DOHH2 (cell line): ENCODE measurements around the gene MKNK2.

Experiments
- EZH2phosphoT487 ChIP-seq: fragments of 200-600 bp; sonication (generic); IDR thresholded peaks from 2 replicates; pipeline ENCODE4 v1.6.1; 2017; ENCODE audit warnings: borderline replicate concordance, mild to moderate bottlenecking, antibody characterized with exemption, low read length, moderate library complexity, mixed read lengths
- TF ChIP-seq, protein P1 (sequence below): fragments of 200-600 bp; sonication (generic); IDR thresholded peaks from one replicate; pipeline ENCODE4 v1.5.1; 2014; ENCODE audit warnings: antibody characterized with exemption, mild to moderate bottlenecking, low read depth, low read length; ENCODE audit not compliant: poor library complexity, severe bottlenecking

DNA sequence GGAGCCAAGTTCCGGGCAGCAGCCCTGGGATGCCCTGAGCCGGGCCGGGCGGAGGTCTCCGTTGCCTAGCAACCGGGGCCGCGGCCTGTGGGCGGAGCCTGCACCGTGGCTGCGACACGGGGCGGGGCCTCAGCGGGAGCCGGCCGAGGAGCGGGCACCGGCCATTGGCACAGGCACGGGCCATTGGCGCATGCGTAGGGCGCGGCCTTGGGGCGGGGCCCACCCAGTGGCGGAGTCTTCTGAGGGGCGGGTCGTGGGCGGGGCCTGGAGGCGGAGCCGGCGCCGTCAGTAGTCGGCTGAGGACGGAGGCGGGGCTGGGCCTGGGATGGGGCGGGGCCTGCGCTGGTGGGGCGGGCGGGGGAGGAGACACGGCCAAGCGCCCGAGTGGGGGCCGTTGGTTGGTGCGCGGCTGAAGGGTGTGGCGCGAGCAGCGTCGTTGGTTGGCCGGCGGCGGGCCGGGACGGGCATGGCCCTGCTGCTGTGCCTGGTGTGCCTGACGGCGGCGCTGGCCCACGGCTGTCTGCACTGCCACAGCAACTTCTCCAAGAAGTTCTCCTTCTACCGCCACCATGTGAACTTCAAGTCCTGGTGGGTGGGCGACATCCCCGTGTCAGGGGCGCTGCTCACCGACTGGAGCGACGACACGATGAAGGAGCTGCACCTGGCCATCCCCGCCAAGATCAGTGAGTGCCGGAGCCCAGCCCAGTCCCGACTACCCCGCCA, 45.6 kb upstream of the MKNK2 start, which contains the start of gene IZUMO4:
- TF ChIP-seq, protein P1, sequence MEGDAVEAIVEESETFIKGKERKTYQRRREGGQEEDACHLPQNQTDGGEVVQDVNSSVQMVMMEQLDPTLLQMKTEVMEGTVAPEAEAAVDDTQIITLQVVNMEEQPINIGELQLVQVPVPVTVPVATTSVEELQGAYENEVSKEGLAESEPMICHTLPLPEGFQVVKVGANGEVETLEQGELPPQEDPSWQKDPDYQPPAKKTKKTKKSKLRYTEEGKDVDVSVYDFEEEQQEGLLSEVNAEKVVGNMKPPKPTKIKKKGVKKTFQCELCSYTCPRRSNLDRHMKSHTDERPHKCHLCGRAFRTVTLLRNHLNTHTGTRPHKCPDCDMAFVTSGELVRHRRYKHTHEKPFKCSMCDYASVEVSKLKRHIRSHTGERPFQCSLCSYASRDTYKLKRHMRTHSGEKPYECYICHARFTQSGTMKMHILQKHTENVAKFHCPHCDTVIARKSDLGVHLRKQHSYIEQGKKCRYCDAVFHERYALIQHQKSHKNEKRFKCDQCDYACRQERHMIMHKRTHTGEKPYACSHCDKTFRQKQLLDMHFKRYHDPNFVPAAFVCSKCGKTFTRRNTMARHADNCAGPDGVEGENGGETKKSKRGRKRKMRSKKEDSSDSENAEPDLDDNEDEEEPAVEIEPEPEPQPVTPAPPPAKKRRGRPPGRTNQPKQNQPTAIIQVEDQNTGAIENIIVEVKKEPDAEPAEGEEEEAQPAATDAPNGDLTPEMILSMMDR, result peak; percentile 73
- TF ChIP-seq EZH2phosphoT487, result no peak
